ENCODE measurements around the gene CALCR.
"Not testable (repeated sequence)": the region's sequence is repeated elsewhere in the genome, so short reads cannot be mapped to it uniquely, and the experiment has no call there.

CALCR gene

GRCh38 chr7:93544691-93545090 is 29.8 kb downstream of the CALCR start:
- no peak overlapping the region for H3K4me3 ChIP-seq
- H3K27ac ChIP-seq, result no peak overlapping the region
- H3K36me3 ChIP-seq (ENCODE audit: insufficient read depth, low read length), result no peaks in the 10 kb centered on the region
- no peak for DNase-seq (ENCODE audit: low read depth, low spot score)
- no peak for TF ChIP-seq POLR2AphosphoS5 (IDR thresholded peaks at IDR 0.05; ENCODE audit: borderline replicate concordance, low read depth, low read length)
- no peak for TF ChIP-seq EZH2 (IDR thresholded peaks at IDR 0.05)
- no peak for TF ChIP-seq FOXP2 (optimal IDR thresholded peaks at IDR 0.05; ENCODE audit: control extremely low read depth, extremely low read length, insufficient read depth)
- H3K9me3 ChIP-seq (ENCODE audit: low read depth, low read length), result no peaks in the 10 kb centered on the region
- no peak overlapping the region for H3K9ac ChIP-seq (ENCODE audit: insufficient read length)

- Histone ChIP-seq H3K27ac (peak overlapping the region; percentile 67; the same call in 1 of the 2 replicates), H3K9me3 (ENCODE audit: low read depth, low read length) (no peaks in the 10 kb centered on the region), H3K4me3 (peak overlapping the region; percentile 47), H3K9ac (ENCODE audit: insufficient read length) (no peak overlapping the region), H3K36me3 (ENCODE audit: insufficient read depth, low read length) (no peaks in the 10 kb centered on the region)
- peak; percentile 43; the same call in 1 of the 2 replicates for TF ChIP-seq POLR2AphosphoS5 (IDR thresholded peaks at IDR 0.05; ENCODE audit: borderline replicate concordance, low read depth, low read length)
- TF ChIP-seq FOXP2 (optimal IDR thresholded peaks at IDR 0.05; ENCODE audit: control extremely low read depth, extremely low read length, insufficient read depth), result no peak
- peak; percentile 70 for DNase-seq (ENCODE audit: low read depth, low spot score)
These were observed 36.5 kb downstream of the CALCR start for GRCh38 chr7:93538061-93538460.

- Histone ChIP-seq H3K27ac (no peak overlapping the region), H3K9ac (ENCODE audit: insufficient read length) (no peak overlapping the region), H3K9me3 (ENCODE audit: low read depth, low read length) (no peaks in the 10 kb centered on the region), H3K36me3 (ENCODE audit: insufficient read depth, low read length) (no peaks in the 10 kb centered on the region), H3K4me3 (no peak overlapping the region)
- DNase-seq (ENCODE audit: low read depth, low spot score), result no peak
- TF ChIP-seq POLR2AphosphoS5 (IDR thresholded peaks at IDR 0.05; ENCODE audit: borderline replicate concordance, low read depth, low read length) (no peak), EZH2 (IDR thresholded peaks at IDR 0.05) (no peak), FOXP2 (optimal IDR thresholded peaks at IDR 0.05; ENCODE audit: control extremely low read depth, extremely low read length, insufficient read depth) (no peak)
These were observed 38.9 kb downstream of the CALCR start for GRCh38 chr7:93535616-93536015.

- Histone ChIP-seq H3K4me3 (no peak overlapping the region), H3K27ac (no peak overlapping the region), H3K9ac (ENCODE audit: insufficient read length) (no peak overlapping the region), H3K9me3 (ENCODE audit: low read depth, low read length) (no peaks in the 10 kb centered on the region), H3K36me3 (ENCODE audit: insufficient read depth, low read length) (no peaks in the 10 kb centered on the region)
- TF ChIP-seq EZH2 (IDR thresholded peaks at IDR 0.05) (no peak), POLR2AphosphoS5 (IDR thresholded peaks at IDR 0.05; ENCODE audit: borderline replicate concordance, low read depth, low read length) (no peak), FOXP2 (optimal IDR thresholded peaks at IDR 0.05; ENCODE audit: control extremely low read depth, extremely low read length, insufficient read depth) (no peak)
- no peak for DNase-seq (ENCODE audit: low read depth, low spot score)
These were observed 43.8 kb downstream of the CALCR start for GRCh38 chr7:93530701-93531100.

- Histone ChIP-seq H3K9me3 (ENCODE audit: low read depth, low read length) (no peaks in the 10 kb centered on the region), H3K36me3 (ENCODE audit: insufficient read depth, low read length) (no peaks in the 10 kb centered on the region), H3K27ac (no peak overlapping the region), H3K4me3 (no peak overlapping the region), H3K9ac (ENCODE audit: insufficient read length) (no peak overlapping the region)
- TF ChIP-seq FOXP2 (optimal IDR thresholded peaks at IDR 0.05; ENCODE audit: control extremely low read depth, extremely low read length, insufficient read depth) (no peak), EZH2 (IDR thresholded peaks at IDR 0.05) (no peak), POLR2AphosphoS5 (IDR thresholded peaks at IDR 0.05; ENCODE audit: borderline replicate concordance, low read depth, low read length) (no peak)
- DNase-seq (ENCODE audit: low read depth, low spot score), result no peak
These were observed 57.7 kb downstream of the CALCR start for GRCh38 chr7:93516834-93517233.

- Histone ChIP-seq H3K4me3 (no peak overlapping the region), H3K9ac (ENCODE audit: insufficient read length) (no peak overlapping the region), H3K27ac (no peak overlapping the region), H3K36me3 (ENCODE audit: insufficient read depth, low read length) (no peaks in the 10 kb centered on the region), H3K9me3 (ENCODE audit: low read depth, low read length) (no peaks in the 10 kb centered on the region)
- no peak for DNase-seq (ENCODE audit: low read depth, low spot score)
- no peak for TF ChIP-seq EZH2 (IDR thresholded peaks at IDR 0.05)
- no peak for TF ChIP-seq POLR2AphosphoS5 (IDR thresholded peaks at IDR 0.05; ENCODE audit: borderline replicate concordance, low read depth, low read length)
- no peak for TF ChIP-seq FOXP2 (optimal IDR thresholded peaks at IDR 0.05; ENCODE audit: control extremely low read depth, extremely low read length, insufficient read depth)
These were observed 59.4 kb downstream of the CALCR start for GRCh38 chr7:93515144-93515543.

GRCh38 chr7:93509303-93509702 is 65.2 kb downstream of the CALCR start:
- Histone ChIP-seq H3K9me3 (ENCODE audit: low read depth, low read length) (no peaks in the 10 kb centered on the region), H3K4me3 (no peak overlapping the region), H3K27ac (no peak overlapping the region), H3K36me3 (ENCODE audit: insufficient read depth, low read length) (no peaks in the 10 kb centered on the region), H3K9ac (ENCODE audit: insufficient read length) (no peak overlapping the region)
- no peak for DNase-seq (ENCODE audit: low read depth, low spot score)
- TF ChIP-seq POLR2AphosphoS5 (IDR thresholded peaks at IDR 0.05; ENCODE audit: borderline replicate concordance, low read depth, low read length), result no peak
- no peak for TF ChIP-seq EZH2 (IDR thresholded peaks at IDR 0.05)
- no peak for TF ChIP-seq FOXP2 (optimal IDR thresholded peaks at IDR 0.05; ENCODE audit: control extremely low read depth, extremely low read length, insufficient read depth)

GRCh38 chr7:93503088-93503487 is 71.4 kb downstream of the CALCR start:
- Histone ChIP-seq H3K9ac (ENCODE audit: insufficient read length) (no peak overlapping the region), H3K4me3 (no peak overlapping the region), H3K36me3 (ENCODE audit: insufficient read depth, low read length) (no peaks in the 10 kb centered on the region), H3K27ac (no peak overlapping the region), H3K9me3 (ENCODE audit: low read depth, low read length) (no peaks in the 10 kb centered on the region)
- no peak for TF ChIP-seq FOXP2 (optimal IDR thresholded peaks at IDR 0.05; ENCODE audit: control extremely low read depth, extremely low read length, insufficient read depth)
- TF ChIP-seq EZH2 (IDR thresholded peaks at IDR 0.05), result no peak
- no peak for TF ChIP-seq POLR2AphosphoS5 (IDR thresholded peaks at IDR 0.05; ENCODE audit: borderline replicate concordance, low read depth, low read length)
- DNase-seq (ENCODE audit: low read depth, low spot score), result no peak

GRCh38 chr7:93491860-93492259 is 82.7 kb downstream of the CALCR start:
- DNase-seq (ENCODE audit: low read depth, low spot score); H3K36me3 ChIP-seq (ENCODE audit: insufficient read depth, low read length); H3K9me3 ChIP-seq (ENCODE audit: low read depth, low read length); H3K4me3 ChIP-seq; H3K9ac ChIP-seq (ENCODE audit: insufficient read length); H3K27ac ChIP-seq: not testable (repeated sequence)

All from SK-N-MC (cell line).